ENCODE results near the gene ADAMTSL5. TPM values are rescaled to one million over a fixed set of nuclear protein-coding genes. Genes with fewer than 3 reads are reported as not detected.

Gene ADAMTSL5
- total RNA-seq, 1 experiment from 2014 or later = 20.6 TPM

DNA sequence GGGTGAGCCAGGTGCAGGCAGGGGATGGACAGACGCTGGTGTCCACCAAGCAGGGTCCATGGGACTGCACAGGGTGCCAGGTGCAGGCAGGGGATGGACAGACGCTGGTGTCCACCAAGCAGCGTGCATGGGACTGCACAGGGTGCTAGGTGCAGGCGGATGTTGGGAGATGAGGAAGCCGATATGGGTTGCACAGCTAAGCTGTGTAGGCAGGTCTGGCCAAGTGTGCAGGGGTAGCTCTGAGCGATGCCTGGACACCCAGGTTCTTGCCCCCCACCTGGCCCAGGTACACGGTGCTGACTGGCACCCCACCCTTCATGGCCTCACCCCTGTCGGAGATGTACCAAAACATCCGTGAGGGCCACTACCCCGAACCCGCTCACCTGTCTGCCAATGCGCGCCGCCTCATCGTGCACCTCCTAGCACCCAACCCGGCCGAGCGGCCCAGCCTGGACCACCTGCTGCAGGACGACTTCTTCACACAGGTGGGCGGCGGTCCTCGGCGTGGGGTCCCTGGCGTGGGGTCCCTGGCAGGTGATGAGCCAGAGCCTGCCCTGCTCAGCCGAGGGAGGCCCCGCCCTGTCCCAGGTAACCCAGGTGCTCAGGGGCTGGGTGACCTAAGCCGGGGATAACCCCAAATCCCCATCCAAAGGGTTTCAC lies 15.0 kb upstream of the ADAMTSL5 start:
- DNase-seq (ENCODE audit: low read depth, low spot score) (no peak), ATAC-seq (peak; percentile 69)
- Histone ChIP-seq H3K36me3 (ENCODE audit: control insufficient read depth, insufficient read depth, low read length) (no peaks in the 10 kb centered on the region), H3K27ac (ENCODE audit: low read length) (no peak overlapping the region), H3K9me3 (ENCODE audit: control insufficient read depth, insufficient read depth, low read depth, low read length) (no peaks in the 10 kb centered on the region), H3K27me3 (ENCODE audit: control insufficient read depth, insufficient read depth, low read length) (no peaks in the 10 kb centered on the region; the same call in 1 of the 2 replicates), H3K4me1 (ENCODE audit: control insufficient read depth, insufficient read depth, low read length) (no peaks in the 10 kb centered on the region), H3K4me3 (ENCODE audit: low read depth in 2 of 2, low read length in 2 of 2) (no peak overlapping the region)
- in situ Hi-C loops (cut with HindIII; ENCODE audit: low pct_unique_long_range_greater_than_20kb, low sequenced_read_pairs) (no loop called here), intact Hi-C loops (cut with micrococcal nuclease; ENCODE audit: unreplicated experiment) (no loop called here)
- BruUV-seq (replicated peaks) = no TSS peak
- ChIA-PET POLR2A (no interaction called here), CTCF (no interaction called here)
- TF ChIP-seq TCF7L2 (IDR thresholded peaks at IDR 0.05; ENCODE audit: low read depth, low read length) (no peak), POLR2AphosphoS5 (IDR thresholded peaks at IDR 0.05; ENCODE audit: low read depth, low read length) (no peak)

DNA sequence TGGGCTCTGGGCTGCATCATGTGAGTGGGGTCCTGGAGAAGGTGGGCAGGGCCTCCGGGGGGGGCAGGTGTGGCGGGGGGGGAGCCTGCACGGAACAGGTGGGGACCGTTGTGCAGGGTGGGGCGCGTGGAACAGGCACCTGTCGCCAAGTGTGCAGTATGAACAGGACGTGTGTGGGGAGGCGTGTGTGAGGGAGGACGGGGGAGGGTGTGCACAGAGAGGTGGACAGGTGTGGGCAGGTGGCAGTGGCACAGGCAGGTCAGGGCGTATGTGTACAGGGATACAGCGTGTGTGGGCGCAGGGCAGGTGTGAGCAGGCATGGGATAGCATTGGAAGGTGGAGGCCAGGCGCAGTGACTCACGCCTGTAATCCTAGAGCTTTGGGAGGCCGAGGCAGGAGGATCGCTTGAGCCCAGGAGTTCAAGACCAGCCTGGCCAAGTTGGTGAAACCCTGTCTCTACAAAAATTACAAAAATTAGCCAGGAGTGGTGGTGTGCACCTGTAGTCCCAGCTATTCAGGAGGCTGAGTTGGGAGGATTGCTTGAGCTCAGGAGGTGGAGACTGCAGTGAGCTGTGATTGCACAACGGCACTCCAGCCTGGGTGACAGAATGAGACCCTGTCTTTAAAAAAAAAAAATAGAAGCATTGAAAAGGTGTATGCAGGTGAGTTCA lies 14.3 kb upstream of the ADAMTSL5 start:
- no TSS peak for BruUV-seq (replicated peaks)
- ChIA-PET POLR2A (no interaction called here), CTCF (no interaction called here)
- in situ Hi-C loops (cut with HindIII; ENCODE audit: low pct_unique_long_range_greater_than_20kb, low sequenced_read_pairs) = no loop called here
- intact Hi-C loops (cut with micrococcal nuclease; ENCODE audit: unreplicated experiment) = no loop called here
- TF ChIP-seq SIN3A (IDR thresholded peaks at IDR 0.05; ENCODE audit: borderline replicate concordance, insufficient read depth, low read depth, low read length) = no peak
- no peak for TF ChIP-seq TCF7L2 (IDR thresholded peaks at IDR 0.05; ENCODE audit: low read depth, low read length)
- TF ChIP-seq POLR2AphosphoS5 (IDR thresholded peaks at IDR 0.05; ENCODE audit: low read depth, low read length) = no peak
- Histone ChIP-seq H3K4me3 (ENCODE audit: low read depth in 2 of 2, low read length in 2 of 2) (no peak overlapping the region), H3K27ac (ENCODE audit: low read length) (no peak overlapping the region), H3K27me3 (ENCODE audit: control insufficient read depth, insufficient read depth, low read length) (no peaks in the 10 kb centered on the region; the same call in 1 of the 2 replicates), H3K36me3 (ENCODE audit: control insufficient read depth, insufficient read depth, low read length) (no peaks in the 10 kb centered on the region), H3K4me1 (ENCODE audit: control insufficient read depth, insufficient read depth, low read length) (no peaks in the 10 kb centered on the region), H3K9me3 (ENCODE audit: control insufficient read depth, insufficient read depth, low read depth, low read length) (no peaks in the 10 kb centered on the region)
- ATAC-seq (no peak), DNase-seq (ENCODE audit: low read depth, low spot score) (no peak)

DNA sequence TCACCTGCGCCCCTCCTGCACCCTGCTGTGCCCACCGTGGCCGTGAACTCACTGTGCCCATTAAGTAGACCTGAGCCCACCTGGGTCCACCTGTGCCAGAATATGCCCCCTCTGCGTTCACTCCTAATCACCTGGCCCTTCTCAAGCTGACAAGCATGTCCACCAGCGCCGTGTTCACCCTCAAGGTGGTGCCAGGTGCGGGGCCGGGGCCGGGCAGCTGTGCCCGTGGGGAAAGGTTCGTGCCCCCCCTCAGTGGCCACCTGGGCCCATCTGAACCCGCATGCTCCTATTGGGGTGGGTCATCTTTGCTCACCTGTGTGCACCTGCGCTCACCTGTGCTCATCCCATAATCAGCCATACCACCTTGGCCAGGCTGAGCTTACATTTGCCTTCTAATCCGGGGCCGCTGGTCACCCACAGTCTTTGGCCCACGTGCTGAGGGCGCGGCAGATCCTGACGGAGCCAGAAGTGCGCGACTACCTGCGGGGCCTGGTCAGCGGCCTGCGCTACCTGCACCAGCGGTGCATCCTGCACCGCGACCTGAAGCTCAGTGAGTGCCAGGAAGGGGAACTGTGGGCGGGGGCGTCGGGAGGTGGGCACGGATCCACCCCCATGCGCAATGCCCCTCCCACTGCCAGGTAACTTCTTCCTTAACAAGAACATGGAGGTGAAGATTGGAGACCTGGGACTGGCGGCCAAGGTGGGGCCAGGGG lies 13.4 kb upstream of the ADAMTSL5 start:
- no peaks in the 10 kb centered on the region for H3K36me3 ChIP-seq (ENCODE audit: control insufficient read depth, insufficient read depth, low read length)
- no peak overlapping the region for H3K27ac ChIP-seq (ENCODE audit: low read length)
- ChIA-PET POLR2A (interaction anchor here (0.6 kb wide), 1 partner anchor 164 kb away, joined by 7 read pairs; no protein-coding TSS in a partner anchor), CTCF (no interaction called here)
- no peaks in the 10 kb centered on the region for H3K9me3 ChIP-seq (ENCODE audit: control insufficient read depth, insufficient read depth, low read depth, low read length)
- no peaks in the 10 kb centered on the region for H3K4me1 ChIP-seq (ENCODE audit: control insufficient read depth, insufficient read depth, low read length)
- BruUV-seq (replicated peaks) = no TSS peak
- intact Hi-C loops (cut with micrococcal nuclease; ENCODE audit: unreplicated experiment) = no loop called here
- ATAC-seq (no peak), DNase-seq (ENCODE audit: low read depth, low spot score) (no peak)
- in situ Hi-C loops (cut with HindIII; ENCODE audit: low pct_unique_long_range_greater_than_20kb, low sequenced_read_pairs) = no loop called here
- TF ChIP-seq SIN3A (IDR thresholded peaks at IDR 0.05; ENCODE audit: borderline replicate concordance, insufficient read depth, low read depth, low read length) = no peak
- TF ChIP-seq, protein P1, sequence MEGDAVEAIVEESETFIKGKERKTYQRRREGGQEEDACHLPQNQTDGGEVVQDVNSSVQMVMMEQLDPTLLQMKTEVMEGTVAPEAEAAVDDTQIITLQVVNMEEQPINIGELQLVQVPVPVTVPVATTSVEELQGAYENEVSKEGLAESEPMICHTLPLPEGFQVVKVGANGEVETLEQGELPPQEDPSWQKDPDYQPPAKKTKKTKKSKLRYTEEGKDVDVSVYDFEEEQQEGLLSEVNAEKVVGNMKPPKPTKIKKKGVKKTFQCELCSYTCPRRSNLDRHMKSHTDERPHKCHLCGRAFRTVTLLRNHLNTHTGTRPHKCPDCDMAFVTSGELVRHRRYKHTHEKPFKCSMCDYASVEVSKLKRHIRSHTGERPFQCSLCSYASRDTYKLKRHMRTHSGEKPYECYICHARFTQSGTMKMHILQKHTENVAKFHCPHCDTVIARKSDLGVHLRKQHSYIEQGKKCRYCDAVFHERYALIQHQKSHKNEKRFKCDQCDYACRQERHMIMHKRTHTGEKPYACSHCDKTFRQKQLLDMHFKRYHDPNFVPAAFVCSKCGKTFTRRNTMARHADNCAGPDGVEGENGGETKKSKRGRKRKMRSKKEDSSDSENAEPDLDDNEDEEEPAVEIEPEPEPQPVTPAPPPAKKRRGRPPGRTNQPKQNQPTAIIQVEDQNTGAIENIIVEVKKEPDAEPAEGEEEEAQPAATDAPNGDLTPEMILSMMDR (IDR thresholded peaks at IDR 0.05) = no peak
- TF ChIP-seq, protein P2, sequence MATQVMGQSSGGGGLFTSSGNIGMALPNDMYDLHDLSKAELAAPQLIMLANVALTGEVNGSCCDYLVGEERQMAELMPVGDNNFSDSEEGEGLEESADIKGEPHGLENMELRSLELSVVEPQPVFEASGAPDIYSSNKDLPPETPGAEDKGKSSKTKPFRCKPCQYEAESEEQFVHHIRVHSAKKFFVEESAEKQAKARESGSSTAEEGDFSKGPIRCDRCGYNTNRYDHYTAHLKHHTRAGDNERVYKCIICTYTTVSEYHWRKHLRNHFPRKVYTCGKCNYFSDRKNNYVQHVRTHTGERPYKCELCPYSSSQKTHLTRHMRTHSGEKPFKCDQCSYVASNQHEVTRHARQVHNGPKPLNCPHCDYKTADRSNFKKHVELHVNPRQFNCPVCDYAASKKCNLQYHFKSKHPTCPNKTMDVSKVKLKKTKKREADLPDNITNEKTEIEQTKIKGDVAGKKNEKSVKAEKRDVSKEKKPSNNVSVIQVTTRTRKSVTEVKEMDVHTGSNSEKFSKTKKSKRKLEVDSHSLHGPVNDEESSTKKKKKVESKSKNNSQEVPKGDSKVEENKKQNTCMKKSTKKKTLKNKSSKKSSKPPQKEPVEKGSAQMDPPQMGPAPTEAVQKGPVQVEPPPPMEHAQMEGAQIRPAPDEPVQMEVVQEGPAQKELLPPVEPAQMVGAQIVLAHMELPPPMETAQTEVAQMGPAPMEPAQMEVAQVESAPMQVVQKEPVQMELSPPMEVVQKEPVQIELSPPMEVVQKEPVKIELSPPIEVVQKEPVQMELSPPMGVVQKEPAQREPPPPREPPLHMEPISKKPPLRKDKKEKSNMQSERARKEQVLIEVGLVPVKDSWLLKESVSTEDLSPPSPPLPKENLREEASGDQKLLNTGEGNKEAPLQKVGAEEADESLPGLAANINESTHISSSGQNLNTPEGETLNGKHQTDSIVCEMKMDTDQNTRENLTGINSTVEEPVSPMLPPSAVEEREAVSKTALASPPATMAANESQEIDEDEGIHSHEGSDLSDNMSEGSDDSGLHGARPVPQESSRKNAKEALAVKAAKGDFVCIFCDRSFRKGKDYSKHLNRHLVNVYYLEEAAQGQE (IDR thresholded peaks at IDR 0.05; ENCODE audit: insufficient read depth in 1 of 2, low read depth in 2 of 2, low read length in 1 of 2) = no peak
- TF ChIP-seq POLR2AphosphoS5 (IDR thresholded peaks at IDR 0.05; ENCODE audit: low read depth, low read length) = no peak
- no peak for TF ChIP-seq TCF7L2 (IDR thresholded peaks at IDR 0.05; ENCODE audit: low read depth, low read length)
- no peak overlapping the region for H3K4me3 ChIP-seq (ENCODE audit: low read depth in 2 of 2, low read length in 2 of 2)
- H3K27me3 ChIP-seq (ENCODE audit: control insufficient read depth, insufficient read depth, low read length) = no peaks in the 10 kb centered on the region; the same call in 1 of the 2 replicates

All from Panc1 (cell line).